HFF-Myc (cell line): Measurements from ENCODE around the gene VILL.
A peak's percentile ranks its signal among the peaks of the same experiment; 100 is the strongest.

Experiments
- DNase-seq: peaks from one replicate; pipeline ENCODE4 v3.0.0-alpha.2; 2011; ENCODE audit warnings: low read depth; ENCODE audit errors: extremely low read depth
- H3K4me3 ChIP-seq: replicated peaks from 2 replicates; pipeline ENCODE4 v1.5.1; 2011; ENCODE audit warnings: low read depth, mild to moderate bottlenecking, control low read depth, low read length
- CTCF ChIP-seq: IDR thresholded peaks from 2 replicates; pipeline ENCODE4 v1.5.1; 2012; ENCODE audit warnings: mild to moderate bottlenecking, low read depth, low read length, control low read depth; ENCODE audit errors: missing control alignments

VILL gene

GRCh38 chr3:38020342-38020726, 29.7 kb downstream of the VILL start:
- H3K4me3 ChIP-seq, result no peak overlapping the region
- no peak for TF ChIP-seq CTCF
- no peak for DNase-seq

GRCh38 chr3:38021196-38021595, 30.6 kb downstream of the VILL start:
- DNase-seq, result no peak
- no peak overlapping the region for H3K4me3 ChIP-seq
- no peak for TF ChIP-seq CTCF

GRCh38 chr3:38022301-38022700, 31.7 kb downstream of the VILL start:
- no peak overlapping the region for H3K4me3 ChIP-seq
- no peak for TF ChIP-seq CTCF
- DNase-seq, result no peak

GRCh38 chr3:38022896-38023709, 32.5 kb downstream of the VILL start:
- no peak for DNase-seq
- TF ChIP-seq CTCF, result no peak

GRCh38 chr3:38026856-38027255, 36.3 kb downstream of the VILL start:
- no peak for TF ChIP-seq CTCF
- H3K4me3 ChIP-seq, result no peak overlapping the region
- DNase-seq, result no peak

More at GRCh38 chr3:38022896-38023709, 32.5 kb downstream of the VILL start:
- H3K4me3 ChIP-seq, result peak overlapping the region; percentile 46; the same call in 1 of the 2 replicates

- no peak for TF ChIP-seq CTCF
- no peak for DNase-seq
- no peak overlapping the region for H3K4me3 ChIP-seq
Measured at GRCh38 chr3:38027466-38028465, 37.2 kb downstream of the VILL start.
